ENCODE data around the gene AGFG1. TPM values are rescaled to one million over a fixed set of nuclear protein-coding genes. Genes with fewer than 3 reads are reported as not detected.

Gene AGFG1
- total RNA-seq, 1 donor from 2014 or later, result 84.1 TPM

GRCh38 chr2:227480528-227480927 is 8.6 kb downstream of the AGFG1 start:
- Histone ChIP-seq H3K36me3 (ENCODE audit: insufficient read depth, low read length) (no peaks in the 10 kb centered on the region), H3K4me1 (ENCODE audit: insufficient read depth, low read length) (no peaks in the 10 kb centered on the region), H3K27ac (ENCODE audit: low read depth, low read length) (no peak overlapping the region), H4K20me1 (ENCODE audit: insufficient read depth, low read length) (peaks cover 93% of the 10 kb centered on the region), H3K27me3 (ENCODE audit: insufficient read depth, low read length) (no peaks in the 10 kb centered on the region), H3K4me3 (ENCODE audit: insufficient read depth, low read depth, low read length) (no peak overlapping the region), H3K4me2 (ENCODE audit: low read length) (no peak overlapping the region), H3K79me2 (ENCODE audit: insufficient read depth, low read length) (peaks cover 99% of the 10 kb centered on the region), H2AFZ (ENCODE audit: low read depth, low read length) (no peak overlapping the region), H3K9ac (ENCODE audit: low read length) (no peak overlapping the region), H3K9me3 (ENCODE audit: insufficient read depth, low read depth, low read length) (no peaks in the 10 kb centered on the region)
- H3K4me3 Mint-ChIP-seq (ENCODE audit: unreplicated experiment), result no peak overlapping the region
- no peaks in the 10 kb centered on the region for H3K27me3 Mint-ChIP-seq (ENCODE audit: low read depth, unreplicated experiment)
- no peak for TF ChIP-seq EZH2 (IDR thresholded peaks at IDR 0.05; ENCODE audit: insufficient read depth, low read length)
- TF ChIP-seq, protein P1, sequence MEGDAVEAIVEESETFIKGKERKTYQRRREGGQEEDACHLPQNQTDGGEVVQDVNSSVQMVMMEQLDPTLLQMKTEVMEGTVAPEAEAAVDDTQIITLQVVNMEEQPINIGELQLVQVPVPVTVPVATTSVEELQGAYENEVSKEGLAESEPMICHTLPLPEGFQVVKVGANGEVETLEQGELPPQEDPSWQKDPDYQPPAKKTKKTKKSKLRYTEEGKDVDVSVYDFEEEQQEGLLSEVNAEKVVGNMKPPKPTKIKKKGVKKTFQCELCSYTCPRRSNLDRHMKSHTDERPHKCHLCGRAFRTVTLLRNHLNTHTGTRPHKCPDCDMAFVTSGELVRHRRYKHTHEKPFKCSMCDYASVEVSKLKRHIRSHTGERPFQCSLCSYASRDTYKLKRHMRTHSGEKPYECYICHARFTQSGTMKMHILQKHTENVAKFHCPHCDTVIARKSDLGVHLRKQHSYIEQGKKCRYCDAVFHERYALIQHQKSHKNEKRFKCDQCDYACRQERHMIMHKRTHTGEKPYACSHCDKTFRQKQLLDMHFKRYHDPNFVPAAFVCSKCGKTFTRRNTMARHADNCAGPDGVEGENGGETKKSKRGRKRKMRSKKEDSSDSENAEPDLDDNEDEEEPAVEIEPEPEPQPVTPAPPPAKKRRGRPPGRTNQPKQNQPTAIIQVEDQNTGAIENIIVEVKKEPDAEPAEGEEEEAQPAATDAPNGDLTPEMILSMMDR (IDR thresholded peaks at IDR 0.05; ENCODE audit: insufficient read depth, low read depth, low read length), result no peak
- no peak for DNase-seq (ENCODE audit: low read depth)
- no peak overlapping the region for H3K27ac Mint-ChIP-seq (ENCODE audit: unreplicated experiment)
- H3K4me1 Mint-ChIP-seq (ENCODE audit: low read depth, unreplicated experiment), result peaks cover 27% of the 10 kb centered on the region
- H3K36me3 Mint-ChIP-seq (ENCODE audit: low read depth, unreplicated experiment), result no peaks in the 10 kb centered on the region
- no peak for FAIRE-seq
- H3K9me3 Mint-ChIP-seq (ENCODE audit: unreplicated experiment), result no peaks in the 10 kb centered on the region

- H4K20me1 ChIP-seq (ENCODE audit: insufficient read depth, low read length), result peaks cover 92% of the 10 kb centered on the region
- FAIRE-seq (peak; percentile 9), DNase-seq (ENCODE audit: low read depth) (no peak)
- H3K9me3 ChIP-seq (ENCODE audit: insufficient read depth, low read depth, low read length), result no peaks in the 10 kb centered on the region
- TF ChIP-seq, protein P1 (IDR thresholded peaks at IDR 0.05; ENCODE audit: insufficient read depth, low read depth, low read length), result no peak
- no peak for TF ChIP-seq EZH2 (IDR thresholded peaks at IDR 0.05; ENCODE audit: insufficient read depth, low read length)
- H3K79me2 ChIP-seq (ENCODE audit: insufficient read depth, low read length), result peaks cover 99% of the 10 kb centered on the region
- Mint-ChIP-seq H3K36me3 (ENCODE audit: low read depth, unreplicated experiment) (no peaks in the 10 kb centered on the region), H3K27me3 (ENCODE audit: low read depth, unreplicated experiment) (no peaks in the 10 kb centered on the region), H3K4me1 (ENCODE audit: low read depth, unreplicated experiment) (peaks cover 26% of the 10 kb centered on the region), H3K27ac (ENCODE audit: unreplicated experiment) (no peak overlapping the region), H3K9me3 (ENCODE audit: unreplicated experiment) (no peaks in the 10 kb centered on the region), H3K4me3 (ENCODE audit: unreplicated experiment) (no peak overlapping the region)
- no peak overlapping the region for H2AFZ ChIP-seq (ENCODE audit: low read depth, low read length)
- no peak overlapping the region for H3K4me2 ChIP-seq (ENCODE audit: low read length)
- H3K4me3 ChIP-seq (ENCODE audit: insufficient read depth, low read depth, low read length), result no peak overlapping the region
- no peaks in the 10 kb centered on the region for H3K27me3 ChIP-seq (ENCODE audit: insufficient read depth, low read length)
- H3K4me1 ChIP-seq (ENCODE audit: insufficient read depth, low read length), result no peaks in the 10 kb centered on the region
- H3K36me3 ChIP-seq (ENCODE audit: insufficient read depth, low read length), result no peaks in the 10 kb centered on the region
- no peak overlapping the region for H3K27ac ChIP-seq (ENCODE audit: low read depth, low read length)
- no peak overlapping the region for H3K9ac ChIP-seq (ENCODE audit: low read length)
Observed at GRCh38 chr2:227482638-227483340, 10.8 kb downstream of the AGFG1 start.

DNA sequence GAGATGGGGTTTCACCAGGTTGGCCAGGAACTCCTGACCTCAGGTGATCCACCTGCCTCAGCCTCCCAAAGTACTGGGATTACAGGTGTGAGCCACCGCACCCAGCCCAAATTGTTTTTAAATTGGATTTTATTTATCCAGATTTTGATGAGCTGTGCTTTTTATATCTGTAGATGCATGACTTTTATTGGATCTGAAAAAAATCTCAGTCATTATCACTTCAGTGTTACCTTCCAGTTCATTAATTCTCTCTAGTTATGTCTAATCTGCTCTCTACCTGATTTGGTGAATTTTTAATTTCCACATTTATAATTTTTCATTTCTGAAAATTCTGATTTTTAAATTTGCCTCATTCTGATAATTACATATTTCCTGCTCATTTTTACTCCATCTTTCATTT is 13.5 kb downstream of the AGFG1 start:
- Histone ChIP-seq H3K27ac (ENCODE audit: low read depth, low read length) (no peak overlapping the region), H3K9me3 (ENCODE audit: insufficient read depth, low read depth, low read length) (no peaks in the 10 kb centered on the region), H3K4me2 (ENCODE audit: low read length) (no peak overlapping the region), H3K27me3 (ENCODE audit: insufficient read depth, low read length) (no peaks in the 10 kb centered on the region), H3K4me1 (ENCODE audit: insufficient read depth, low read length) (no peaks in the 10 kb centered on the region), H2AFZ (ENCODE audit: low read depth, low read length) (no peak overlapping the region), H3K9ac (ENCODE audit: low read length) (no peak overlapping the region), H3K79me2 (ENCODE audit: insufficient read depth, low read length) (peaks cover 99% of the 10 kb centered on the region), H3K4me3 (ENCODE audit: insufficient read depth, low read depth, low read length) (no peak overlapping the region), H4K20me1 (ENCODE audit: insufficient read depth, low read length) (peaks cover 91% of the 10 kb centered on the region), H3K36me3 (ENCODE audit: insufficient read depth, low read length) (no peaks in the 10 kb centered on the region)
- DNase-seq (ENCODE audit: low read depth), result no peak
- Mint-ChIP-seq H3K27me3 (ENCODE audit: low read depth, unreplicated experiment) (no peaks in the 10 kb centered on the region), H3K27ac (ENCODE audit: unreplicated experiment) (no peak overlapping the region), H3K9me3 (ENCODE audit: unreplicated experiment) (no peaks in the 10 kb centered on the region), H3K4me3 (ENCODE audit: unreplicated experiment) (no peak overlapping the region), H3K4me1 (ENCODE audit: low read depth, unreplicated experiment) (peaks cover 18% of the 10 kb centered on the region), H3K36me3 (ENCODE audit: low read depth, unreplicated experiment) (no peaks in the 10 kb centered on the region)
- FAIRE-seq, result no peak
- no peak for TF ChIP-seq EZH2 (IDR thresholded peaks at IDR 0.05; ENCODE audit: insufficient read depth, low read length)
- TF ChIP-seq, protein P1 (IDR thresholded peaks at IDR 0.05; ENCODE audit: insufficient read depth, low read depth, low read length), result no peak

All from astrocyte (in vitro differentiated cells and primary cell).